Aorta (tissue), 5 donors: Measurements from ENCODE around the gene TMEM156. TPM values are rescaled to one million over a fixed set of nuclear protein-coding genes. Genes with fewer than 3 reads are reported as not detected.

Experiments
- ATAC-seq: fragments of 200-7000 bp; cut with Tn5 transposase; one replicate; pipeline ENCODE4 v1.9.1; 2022; ENCODE audit warnings: moderate library complexity; ENCODE audit not compliant: low FRiP score
- DNase-seq, 2 donors: peaks; one replicate each; pipeline ENCODE4 v3.0.0-alpha.2; 2020
- H3K27ac ChIP-seq, 2 donors: one replicate each; pipeline ENCODE4 v1.5.1; 2013; ENCODE audit warnings: low read length in 2 of 2, mild to moderate bottlenecking in 2 of 2, moderate library complexity in 2 of 2, control low read depth in 1 of 2, inconsistent platforms in 1 of 2, low read depth in 1 of 2
- H3K27me3 ChIP-seq, 2 donors: one replicate each; pipeline ENCODE4 v1.6.1; 2013; ENCODE audit warnings: control low read depth in 1 of 2, low read length in 1 of 2, mild to moderate bottlenecking in 1 of 2, moderate library complexity in 1 of 2; ENCODE audit not compliant: insufficient read depth in 2 of 2, control insufficient read depth in 1 of 2
- H3K36me3 ChIP-seq, 2 donors: one replicate each; pipeline ENCODE4 v1.6.1; 2013; ENCODE audit warnings: control low read depth in 1 of 2, low read length in 1 of 2, mild to moderate bottlenecking in 1 of 2; ENCODE audit not compliant: insufficient read depth in 2 of 2, control insufficient read depth in 1 of 2
- H3K4me1 ChIP-seq, 2 donors: one replicate each; pipeline ENCODE4 v1.6.1; 2013; ENCODE audit warnings: low read length in 2 of 2, control low read depth in 1 of 2, mild to moderate bottlenecking in 1 of 2, moderate library complexity in 1 of 2; ENCODE audit not compliant: insufficient read depth in 2 of 2, control insufficient read depth in 1 of 2
- H3K4me3 ChIP-seq, 2 donors: one replicate each; pipeline ENCODE4 v1.5.1; 2013; ENCODE audit warnings: low read length in 2 of 2, control low read depth in 1 of 2, mild to moderate bottlenecking in 1 of 2
- H3K9me3 ChIP-seq: one replicate; pipeline ENCODE4 v1.6.1; 2013; ENCODE audit warnings: mild to moderate bottlenecking, low read length; ENCODE audit not compliant: control insufficient read depth
- WGBS, 2 donors: extraction: QIAGEN DNeasy Blood & Tissue Kit; methylation state at CpG; one replicate each; pipeline ENCODE4 v1.1.7; 2013; 5-methylcytosine and 5-hydroxymethylcytosine counted together
- intact Hi-C, 2 donors: fragments of 100-400 bp; cut with DNase I; formaldehyde crosslinking; loops; one replicate each; pipeline versions ENCODE4 v1.14.2 to v1.15.0; 2022
- polyA plus RNA-seq, 2 donors: library from polyadenylated mRNA; stranded (reverse); fragments of 200-250 nt; gene quantifications; one replicate each; pipeline ENCODE4 v1.2.3, GENCODE V29; 2013
- total RNA-seq, 2 donors: library from RNA; stranded (reverse); fragmentation: NEBNext Ultra II Directional; extraction: Animal tissue kit (Norgen Biotek cat#: 25700); gene quantifications; one replicate each; pipeline ENCODE4 v1.2.1, GENCODE V29; 2021
- donor health status: healthy with polysubstance abuse.
- donor health status: Bipolar disorder and iron deficiency.
- donor health status: DM: no; HTN: no; CAD: no.
- donor health status: DM: no; HTN: no; CAD: no.
- donor health status: DM: yes; HTN: yes; CAD: no.

The TMEM156 gene
- total and polyA plus RNA-seq, 4 donors = 0.05 to 0.52 (median 0.27) TPM

DNA sequence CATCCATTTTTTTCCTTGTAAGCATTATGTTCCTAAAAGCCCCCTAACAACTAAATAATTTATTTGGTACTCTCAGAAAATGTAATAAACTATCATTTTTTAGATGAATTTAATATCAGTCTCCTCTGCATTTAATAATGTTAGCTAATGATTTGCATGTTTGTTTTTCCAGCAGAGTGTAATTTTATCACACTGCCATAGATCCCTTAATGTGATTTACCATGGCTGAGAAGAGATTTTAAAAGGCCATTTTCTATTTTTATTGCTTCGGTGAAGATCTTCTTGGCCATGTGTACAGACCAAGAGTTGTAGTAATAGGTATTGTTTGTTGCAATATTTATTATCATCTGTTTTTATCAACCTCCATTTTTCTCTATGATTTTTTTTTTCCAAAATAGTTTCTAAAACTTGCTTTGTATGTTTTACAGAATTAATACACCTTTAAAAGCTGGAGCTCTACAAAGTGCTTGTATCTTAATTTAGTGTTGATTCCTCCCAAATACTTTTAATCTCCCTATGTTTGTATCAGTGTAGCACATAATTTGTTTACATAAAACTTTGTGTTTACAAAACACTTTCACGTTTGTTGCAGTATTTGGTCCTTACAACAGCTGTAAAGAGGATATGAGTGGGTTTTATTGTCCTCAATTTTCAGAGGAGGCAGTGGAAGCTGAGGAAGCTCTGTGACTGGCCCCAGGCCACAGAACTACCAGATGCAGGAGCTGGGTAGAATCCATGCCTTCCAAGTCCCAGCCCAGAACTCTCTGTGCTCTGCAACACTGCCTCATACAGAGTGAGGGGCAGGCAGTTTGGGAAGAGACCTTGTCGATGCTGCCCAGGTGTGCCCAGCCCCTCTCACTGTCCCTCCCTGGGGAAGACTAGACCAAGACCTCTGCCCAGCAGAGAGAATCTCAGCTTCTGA, 106.5 kb downstream of the TMEM156 start:
- Histone ChIP-seq H3K4me3 (no peak overlapping the region), H3K9me3 (no peaks in the 10 kb centered on the region), H3K27ac (no peak overlapping the region), H3K4me1 (no peaks in the 10 kb centered on the region), H3K36me3 (peaks cover 15 to 18% of the 10 kb centered on the region in 2 donors), H3K27me3 (no peaks in the 10 kb centered on the region)
- intact Hi-C loops = no loop called here
- WGBS, 2 donors = 59 to 61% methylated on average over 3 of the region's 3 CpGs
- ATAC-seq (peak; percentile 24), DNase-seq (no peak)

DNA sequence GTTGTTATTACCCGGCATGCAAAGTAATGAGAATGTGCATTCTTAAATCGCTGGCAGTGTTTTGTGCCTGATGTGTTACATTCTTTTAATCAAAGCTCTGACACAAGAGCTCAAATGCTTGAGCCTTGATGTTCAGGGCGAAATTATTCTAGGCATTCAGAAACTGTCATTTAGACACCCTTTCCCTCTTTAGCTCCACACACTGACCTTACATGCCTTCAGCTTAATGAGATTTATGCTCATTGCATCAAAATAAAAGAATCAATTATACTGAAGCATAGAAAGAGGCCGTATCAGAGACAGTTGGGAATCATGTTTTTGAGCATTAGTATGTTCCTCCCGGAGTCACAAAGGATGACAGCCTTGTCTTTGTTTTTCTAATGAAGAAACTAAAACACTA, 107.9 kb downstream of the TMEM156 start:
- Histone ChIP-seq H3K36me3 (peaks cover 10 to 13% of the 10 kb centered on the region in 2 donors), H3K27ac (no peak overlapping the region)
- WGBS, 2 donors = 57 to 64% methylated on average over 5 of the region's 5 CpGs

DNA sequence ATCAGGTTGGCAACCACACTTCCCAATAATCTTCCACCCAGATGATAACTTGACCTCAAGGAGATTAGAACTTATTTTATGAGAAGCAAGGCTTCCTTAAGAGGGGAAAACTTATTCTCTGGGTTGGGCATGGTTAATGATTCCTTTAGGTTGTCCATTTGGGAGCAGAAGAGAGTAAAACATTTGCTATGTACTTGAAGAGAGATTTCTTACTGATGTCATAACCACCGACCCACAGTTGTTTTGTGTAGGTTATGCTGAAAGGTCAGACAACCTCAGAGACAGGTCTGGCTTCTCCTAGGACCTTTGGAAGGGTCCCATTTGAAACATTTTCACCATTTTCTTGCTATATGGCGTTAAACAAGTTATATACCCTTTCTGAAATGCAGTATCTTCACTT, 108.5 kb downstream of the TMEM156 start:
- H3K36me3 ChIP-seq = peaks cover 9 to 13% of the 10 kb centered on the region in 2 donors
- intact Hi-C loops = no loop called here
- no peak overlapping the region for H3K27ac ChIP-seq
- DNase-seq = no peak
- 66% methylated on average over 2 of the region's 2 CpGs for WGBS, 2 donors
- no peak overlapping the region for H3K4me3 ChIP-seq
- no peaks in the 10 kb centered on the region for H3K9me3 ChIP-seq
- ATAC-seq = no peak
- H3K4me1 ChIP-seq = no peaks in the 10 kb centered on the region
- no peaks in the 10 kb centered on the region for H3K27me3 ChIP-seq

More for the DNA sequence above, 107.9 kb downstream of the TMEM156 start:
- H3K27me3 ChIP-seq = no peaks in the 10 kb centered on the region
- H3K4me3 ChIP-seq = no peak overlapping the region
- no peaks in the 10 kb centered on the region for H3K9me3 ChIP-seq
- DNase-seq (no peak), ATAC-seq (no peak)
- H3K4me1 ChIP-seq = no peaks in the 10 kb centered on the region
- intact Hi-C loops = no loop called here

DNA sequence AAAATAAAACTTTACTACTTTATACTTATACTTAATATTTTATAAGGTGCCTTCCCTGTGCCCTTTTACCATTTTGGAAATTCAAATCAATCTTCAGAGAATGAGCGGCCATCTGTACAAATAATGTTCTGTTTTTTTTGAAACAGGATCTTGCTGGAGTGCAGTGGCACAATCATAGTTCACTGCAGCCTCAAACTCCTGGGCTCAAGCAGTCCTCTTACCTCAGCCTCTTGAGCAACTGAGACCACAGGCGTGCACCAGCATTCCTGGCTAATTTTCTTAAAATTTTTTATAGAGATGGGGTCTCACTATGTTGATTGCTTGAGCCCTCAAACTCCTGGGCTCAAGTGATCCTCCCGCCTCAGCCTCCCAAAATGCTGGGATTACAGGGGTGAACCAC, 111.1 kb downstream of the TMEM156 start:
- H3K27me3 ChIP-seq = no peaks in the 10 kb centered on the region
- H3K9me3 ChIP-seq = no peaks in the 10 kb centered on the region
- peaks cover 2 to 7% of the 10 kb centered on the region in 2 donors for H3K36me3 ChIP-seq
- no peaks in the 10 kb centered on the region for H3K4me1 ChIP-seq
- 74 to 75% methylated on average over 3 of the region's 3 CpGs for WGBS, 2 donors
- no peak overlapping the region for H3K27ac ChIP-seq
- H3K4me3 ChIP-seq = no peak overlapping the region
- DNase-seq (no peak), ATAC-seq (no peak)
- intact Hi-C loops = no loop called here

DNA sequence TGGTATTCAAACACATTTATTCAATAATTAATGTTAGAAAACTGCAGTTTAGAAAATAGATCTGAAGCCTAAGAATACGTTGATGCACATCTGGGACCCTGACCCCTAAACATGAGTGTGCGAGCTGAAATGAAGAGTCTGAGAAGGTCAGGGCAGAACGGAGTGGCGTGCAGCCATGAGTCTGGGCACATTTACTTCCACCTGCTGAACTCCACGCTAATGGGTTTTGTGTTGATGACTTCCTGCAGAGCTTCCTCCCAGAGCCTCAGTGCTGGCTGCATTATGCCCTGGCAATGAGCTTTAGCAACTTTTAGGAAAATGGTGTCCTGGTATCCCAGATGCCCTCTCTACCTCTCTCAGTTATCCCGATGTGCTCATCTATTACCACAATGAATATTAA, 111.5 kb downstream of the TMEM156 start:
- peak; percentile 46 for ATAC-seq
- H3K9me3 ChIP-seq = no peaks in the 10 kb centered on the region
- 85 to 86% methylated on average over 6 of the region's 6 CpGs for WGBS, 2 donors

DNA sequence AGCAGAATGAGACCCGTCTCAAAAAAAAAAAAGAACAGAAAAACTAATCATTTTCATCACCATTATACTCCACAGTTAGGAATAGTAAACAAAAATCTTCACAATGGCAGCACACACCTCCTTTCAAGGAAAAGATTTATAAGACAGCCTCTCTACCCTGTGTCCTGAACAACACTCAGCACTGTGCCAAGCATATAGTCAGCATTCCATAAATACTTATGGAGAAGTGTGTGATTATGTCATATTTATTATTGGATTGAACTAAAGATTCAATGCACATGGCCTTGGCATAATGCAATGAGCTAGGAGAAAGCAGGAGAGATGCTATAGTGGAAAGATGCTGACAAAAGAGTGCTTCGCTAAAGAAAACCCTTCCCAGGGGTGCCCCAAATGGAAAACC, 112.0 kb downstream of the TMEM156 start:
- 64 to 67% methylated on average over 2 of the region's 2 CpGs for WGBS, 2 donors
- Histone ChIP-seq H3K27ac (no peak overlapping the region), H3K36me3 (peaks cover 6 to 7% of the 10 kb centered on the region in 2 donors), H3K4me3 (no peak overlapping the region), H3K27me3 (no peaks in the 10 kb centered on the region), H3K4me1 (no peaks in the 10 kb centered on the region), H3K9me3 (no peaks in the 10 kb centered on the region)
- intact Hi-C loops = no loop called here
- no peak for ATAC-seq
- DNase-seq = no peak

More for the DNA sequence above, 111.5 kb downstream of the TMEM156 start:
- peaks cover 6 to 7% of the 10 kb centered on the region in 2 donors for H3K36me3 ChIP-seq
- intact Hi-C loops = no loop called here
- H3K4me3 ChIP-seq = no peak overlapping the region
- no peaks in the 10 kb centered on the region for H3K27me3 ChIP-seq
- no peaks in the 10 kb centered on the region for H3K4me1 ChIP-seq
- H3K27ac ChIP-seq = no peak overlapping the region
- no peak for DNase-seq

DNA sequence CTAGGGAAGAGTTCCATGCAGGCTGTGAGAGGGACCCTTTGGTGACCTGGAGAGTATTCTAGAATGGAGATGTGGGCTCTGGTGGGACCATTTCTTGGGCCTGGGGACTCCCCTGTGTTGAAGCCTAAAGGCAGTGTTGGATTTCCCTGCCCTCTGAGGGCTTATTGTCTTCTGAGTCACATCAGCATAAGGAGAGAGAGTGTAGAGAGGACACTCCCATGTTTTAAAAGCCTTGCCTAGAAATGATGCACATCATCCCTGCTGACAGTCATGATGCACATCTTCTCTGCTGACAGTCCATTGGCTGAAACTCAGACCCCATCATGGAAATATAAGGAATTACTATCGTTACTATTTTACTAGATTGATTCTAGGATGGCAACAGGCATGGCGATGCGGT, 112.7 kb downstream of the TMEM156 start:
- WGBS, 2 donors = 97 to 98% methylated on average over 3 of the region's 3 CpGs
- no peak overlapping the region for H3K27ac ChIP-seq
- H3K4me3 ChIP-seq = no peak overlapping the region
- DNase-seq = no peak
- no peaks in the 10 kb centered on the region for H3K4me1 ChIP-seq
- H3K27me3 ChIP-seq = no peaks in the 10 kb centered on the region
- no peaks in the 10 kb centered on the region for H3K9me3 ChIP-seq
- ATAC-seq = no peak
- intact Hi-C loops = loop anchor here in 1 of 2 donors (10.0 kb wide), 1 partner anchor 215 kb away; no protein-coding TSS in a partner anchor
- H3K36me3 ChIP-seq = peaks cover 7 to 8% of the 10 kb centered on the region in 2 donors

DNA sequence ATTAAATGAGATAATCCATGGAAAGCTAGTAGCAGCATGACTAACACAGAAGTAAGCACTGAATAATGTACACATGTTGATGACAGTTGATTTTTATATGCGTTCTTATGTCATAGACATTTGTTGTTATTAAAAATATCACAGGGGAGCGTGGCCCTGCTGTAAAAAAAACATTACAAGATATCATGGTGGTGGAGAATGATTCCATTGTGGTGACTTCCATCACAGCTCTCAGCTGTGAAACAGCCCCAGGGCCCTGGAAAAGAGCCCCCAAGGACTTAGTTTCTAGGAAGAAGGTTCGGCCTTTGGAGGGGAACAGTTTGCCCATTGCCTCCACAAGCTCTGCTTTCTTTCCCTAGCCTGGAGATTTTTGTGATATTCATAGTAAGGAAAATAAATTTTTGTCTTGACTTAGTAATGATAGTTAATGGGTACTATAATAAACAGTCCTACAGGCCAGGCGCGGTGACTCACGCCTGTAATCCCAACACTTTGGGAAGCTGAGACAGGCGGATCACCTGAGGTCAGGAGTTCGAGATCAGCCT, 114.7 kb downstream of the TMEM156 start:
- H3K36me3 ChIP-seq = peaks cover 2 to 10% of the 10 kb centered on the region in 2 donors
- 83 to 96% methylated on average over 8 of the region's 8 CpGs for WGBS, 2 donors
- DNase-seq = no peak
- H3K4me1 ChIP-seq = no peaks in the 10 kb centered on the region
- no peak for ATAC-seq
- no peak overlapping the region for H3K27ac ChIP-seq
- H3K27me3 ChIP-seq = no peaks in the 10 kb centered on the region
- H3K4me3 ChIP-seq = no peak overlapping the region
- intact Hi-C loops = loop anchor here in 1 of 2 donors (10.0 kb wide), 1 partner anchor 217 kb away; no protein-coding TSS in a partner anchor
- H3K9me3 ChIP-seq = no peaks in the 10 kb centered on the region
